NT2/D1 (cell line): ENCODE measurements around the gene ASCL4.

Experiments
- YY1 ChIP-seq: IDR thresholded peaks from 2 replicates; pipeline ENCODE4 v1.6.1; 2011; ENCODE audit not compliant: insufficient read length, insufficient read depth
- ZNF274 ChIP-seq: IDR thresholded peaks from 2 replicates; pipeline ENCODE4 v1.6.1; 2011; ENCODE audit warnings: mild to moderate bottlenecking, low read depth, low read length

GRCh38 chr12:107818984-107819383 is 44.5 kb downstream of the ASCL4 start:
- TF ChIP-seq YY1 = no peak
- TF ChIP-seq ZNF274 = no peak
